ENCODE measurements around the gene GSS. TPM values are rescaled to one million over a fixed set of nuclear protein-coding genes. Genes with fewer than 3 reads are reported as not detected.
A peak's percentile ranks its signal among the peaks of the same experiment; 100 is the strongest.

Gene GSS
- total and polyA plus RNA-seq, 2 of the 8 experiments (the other 6 are each of a cell fraction or from before 2014, with no cell fraction given): 34.6 to 43.2 TPM

GRCh38 chr20:34956041-34956458, 444 bp upstream of the GSS start:
- H3K9me3 ChIP-seq (ENCODE audit: insufficient read depth in 2 of 2, low read depth in 1 of 2, low read length in 1 of 2): no peaks in the 10 kb centered on the region
- POLR2A ChIA-PET (ENCODE audit: partially characterized antibody): interaction anchor here (0.6 to 2.5 kb wide), 16 partner anchors 10 to 328 kb away, joined by 3 to 8 read pairs (median 4); partner anchors contain the start of gene ACSS2
- H2AFZ ChIP-seq (ENCODE audit: low read length): 0 out of 2 replicates have a peak overlapping the region, but pooled peaks have one; percentile 4
- H4K5ac ChIP-seq (ENCODE audit: insufficient read length, low read depth, low read length): peak overlapping the region; percentile 0
- H2BK120ac ChIP-seq (replicated peaks; ENCODE audit: low read depth, low read length): no peak overlapping the region
- no peak overlapping the region; the same call in 1 of the 2 replicates for H3K27ac ChIP-seq (ENCODE audit: low read depth, low read length)
- H3K9ac ChIP-seq (replicated peaks in 1 of 4; ENCODE audit: extremely low read depth in 1 of 4, low read depth in 3 of 4, low read length in 3 of 4): peak overlapping the region in 1 of 4 experiments; percentile 44; a peak in 2 of 7 replicates
- no peak overlapping the region for H2AK5ac ChIP-seq (ENCODE audit: low read depth, low read length)
- H3K4me2 ChIP-seq (ENCODE audit: insufficient read depth in 1 of 2, low read depth in 2 of 2, low read length in 2 of 2): peak overlapping the region; percentile 77 to 78
- H2BK5ac ChIP-seq (ENCODE audit: low read depth, low read length): no peak overlapping the region; the same call in 1 of the 2 replicates
- H3K14ac ChIP-seq (ENCODE audit: insufficient read length): no peak overlapping the region
- CTCF ChIA-PET (ENCODE audit: partially characterized antibody): interaction anchor here (1.0 to 3.3 kb wide), 7 partner anchors 12 to 82 kb away, joined by 3 to 48 read pairs (median 5); partner anchors contain the start of genes ACSS2 and GGT7
- H3K4me1 ChIP-seq (replicated peaks in 1 of 4; ENCODE audit: control insufficient read depth in 3 of 4, insufficient read depth in 4 of 4, low read length in 3 of 4): peaks cover 0 to 12% (median under 1%) of the 10 kb centered on the region in 4 experiments; a peak in 4 of 7 replicates
- H3K27me3 ChIP-seq (replicated peaks in 1 of 4; ENCODE audit: control insufficient read depth in 3 of 4, extremely low read depth in 1 of 4, insufficient read depth in 3 of 4, low read length in 3 of 4): peaks cover 0 to 5% (median 1%) of the 10 kb centered on the region in 4 experiments; a peak in 3 of 7 replicates
- H3K23me2 ChIP-seq (ENCODE audit: low read depth, low read length): peaks cover 4% of the 10 kb centered on the region; the same call in 1 of the 2 replicates
- H3K4ac ChIP-seq (replicated peaks; ENCODE audit: insufficient read length, low read depth, low read length): no peak overlapping the region
- no peak overlapping the region for H4K91ac ChIP-seq (replicated peaks; ENCODE audit: insufficient read length, low read length)
- peak overlapping the region; percentile 5 for H3K56ac ChIP-seq (replicated peaks; ENCODE audit: insufficient read length, low read depth, low read length)
- H2BK15ac ChIP-seq (ENCODE audit: low read length): no peak overlapping the region
- no peaks in the 10 kb centered on the region for H3K79me2 ChIP-seq (ENCODE audit: control insufficient read depth in 1 of 2, insufficient read depth in 2 of 2, low read length in 2 of 2)
- H2BK20ac ChIP-seq (ENCODE audit: low read length): no peak overlapping the region
- TF ChIP-seq JUND (IDR thresholded peaks at IDR 0.05; ENCODE audit: low read length): no peak
- no peak for TF ChIP-seq GABPA (IDR thresholded peaks at IDR 0.05; ENCODE audit: borderline replicate concordance, insufficient read depth, low read length)
- 0 out of 3 replicates have a peak, but pooled peaks of 1 of the 2 experiments have one; percentile 1 for TF ChIP-seq EP300 (IDR thresholded peaks at IDR 0.05; ENCODE audit: borderline replicate concordance in 1 of 2, low read depth in 2 of 2, low read length in 2 of 2)
- no peak overlapping the region for H2BK12ac ChIP-seq (ENCODE audit: low read depth, low read length)
- FAIRE-seq (no peak), DNase-seq (ENCODE audit: low read depth in 1 of 2, low spot score in 2 of 2) (no peak)
- no peak overlapping the region for H4K8ac ChIP-seq (ENCODE audit: extremely low read depth, insufficient read depth, low read length)
- no peaks in the 10 kb centered on the region for H3K79me1 ChIP-seq (ENCODE audit: low read depth, low read length)
- WGBS, 2 experiments (ENCODE audit: extremely low coverage in 1 of 2, insufficient coverage in 1 of 2, insufficient read length in 1 of 2, insufficient replicate concordance in 2 of 2, low coverage in 1 of 2, low lambda C conversion rate in 2 of 2, missing lambda C conversion rate in 1 of 2): 31% methylated on average over 6 of the region's 6 CpGs; no CpG with 5 or more reads in 1 of the 2 experiments
- no peak overlapping the region for H3K23ac ChIP-seq (ENCODE audit: insufficient read length)
- H3K4me3 ChIP-seq (ENCODE audit: extremely low read depth in 1 of 4, insufficient read depth in 2 of 4, low read depth in 3 of 4, low read length in 4 of 4): peak overlapping the region; percentile 2 to 91 (median 50); a peak in 7 of 8 replicates
- peaks cover 0 to 3% (median 0%) of the 10 kb centered on the region in 4 experiments; a peak in 1 of 8 replicates for H3K36me3 ChIP-seq (ENCODE audit: control insufficient read depth in 2 of 4, insufficient read depth in 4 of 4, low read length in 3 of 4)
- no peaks in the 10 kb centered on the region for H4K20me1 ChIP-seq (replicated peaks in 1 of 2; ENCODE audit: control insufficient read depth in 1 of 2, insufficient read depth in 2 of 2, low read length in 2 of 2)
- H3K18ac ChIP-seq (ENCODE audit: extremely low read depth, low read length): 0 out of 2 replicates have a peak overlapping the region, but pooled peaks have one; percentile 48

All from H1 (cell line).